ENCODE results near the gene SYT10.

Gene SYT10

GRCh38 chr12:33439587-33440011 is at the start of gene SYT10:
SYT10 (minus strand) TSS chr12:33439819; CDS start chr12:33439522, 297 bp downstream.
- no peak for TF ChIP-seq CTCF (conservative IDR thresholded peaks at IDR 0.05)
- no peak within 1 kb of the TSS for H3K27ac ChIP-seq

DNA sequence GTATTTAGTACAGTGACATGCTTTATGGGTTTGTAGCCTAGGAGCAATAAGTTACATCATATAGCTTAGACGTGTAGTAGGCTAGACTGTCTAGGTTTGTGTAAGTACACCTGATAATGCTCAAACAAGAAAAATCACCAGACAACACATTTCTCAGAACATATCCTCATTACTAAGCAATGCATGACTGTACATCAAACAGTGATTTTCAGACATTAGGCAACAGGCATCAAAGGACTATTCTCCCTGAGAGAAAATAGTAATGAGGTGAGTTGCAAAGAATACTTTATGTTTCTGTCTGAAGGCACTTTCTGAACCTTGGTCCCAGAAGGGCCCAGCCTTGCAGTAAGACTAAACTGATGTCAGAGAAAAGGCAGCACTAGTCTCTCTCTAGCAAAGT is 48.4 kb upstream of the SYT10 start:
- H3K27ac ChIP-seq: no peak overlapping the region
- TF ChIP-seq CTCF (conservative IDR thresholded peaks at IDR 0.05): no peak

GRCh38 chr12:33486058-33486457 is 46.4 kb upstream of the SYT10 start:
- no peak for TF ChIP-seq CTCF (conservative IDR thresholded peaks at IDR 0.05)

DNA sequence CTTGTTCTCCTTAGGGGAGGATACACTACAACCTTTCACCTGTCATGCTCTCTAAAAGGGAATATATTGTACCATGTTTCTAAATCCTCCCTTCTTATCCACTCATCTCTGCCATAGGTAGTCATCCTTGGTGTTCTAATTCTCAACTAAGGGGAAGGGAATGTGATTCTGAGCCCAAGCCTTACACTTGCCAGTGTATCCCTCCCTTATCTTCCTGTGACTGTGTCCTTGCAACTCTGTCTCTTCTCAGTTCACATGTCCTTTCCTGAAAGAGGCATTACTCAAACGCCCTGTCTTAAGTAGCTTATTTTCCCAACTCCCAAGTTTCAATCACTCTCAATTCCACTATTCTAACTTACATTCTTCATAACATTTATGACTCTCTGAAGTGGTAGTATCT is 44.5 kb upstream of the SYT10 start:
- TF ChIP-seq CTCF (conservative IDR thresholded peaks at IDR 0.05): no peak
- no peak overlapping the region for H3K27ac ChIP-seq

More at GRCh38 chr12:33486058-33486457, 46.4 kb upstream of the SYT10 start:
- H3K27ac ChIP-seq: no peak overlapping the region

GRCh38 chr12:33480366-33480765 is 40.7 kb upstream of the SYT10 start:
- no peak overlapping the region for H3K27ac ChIP-seq
- no peak for TF ChIP-seq CTCF (conservative IDR thresholded peaks at IDR 0.05)

DNA sequence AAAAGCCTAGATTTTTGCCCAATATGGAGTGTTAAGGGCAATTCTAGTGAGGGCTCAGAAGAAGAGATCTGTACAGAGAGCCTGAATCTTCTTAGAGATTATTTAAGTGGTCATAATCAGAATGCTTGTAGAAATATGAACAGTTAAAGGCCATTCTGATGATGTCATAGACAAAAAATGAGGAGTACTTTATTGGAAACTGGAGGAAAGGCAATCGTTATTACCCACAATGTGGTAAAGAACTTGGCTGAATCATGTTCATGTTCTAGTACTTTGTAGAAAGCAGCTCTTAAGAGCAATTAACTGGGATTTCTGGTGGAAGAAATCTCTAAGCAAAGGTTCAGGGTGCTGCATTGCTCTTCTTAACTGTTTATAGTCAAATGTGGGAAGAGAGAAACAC is 36.4 kb upstream of the SYT10 start:
- H3K27ac ChIP-seq: no peak overlapping the region
- no peak for TF ChIP-seq CTCF (conservative IDR thresholded peaks at IDR 0.05)

DNA sequence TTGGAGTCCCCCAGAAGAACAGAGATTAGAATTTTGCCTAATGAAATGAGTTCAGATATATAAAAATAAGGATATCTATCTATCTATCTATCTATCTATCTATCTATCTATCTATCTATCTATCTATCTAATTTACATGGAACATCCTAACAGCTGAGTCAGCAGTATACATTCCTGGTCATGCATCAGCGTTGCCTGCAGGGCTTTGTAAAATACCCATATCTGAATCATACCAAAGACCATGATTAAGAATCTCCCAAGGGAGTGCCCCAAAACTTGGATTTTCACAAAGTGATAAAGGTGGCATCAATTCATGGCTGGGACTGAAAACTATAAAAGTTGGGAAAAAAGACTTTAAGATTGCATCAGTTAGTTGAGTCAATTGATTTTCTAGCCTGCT is 32.7 kb upstream of the SYT10 start:
- no peak overlapping the region for H3K27ac ChIP-seq
- TF ChIP-seq CTCF (conservative IDR thresholded peaks at IDR 0.05): no peak

GRCh38 chr12:33455096-33455495 is 15.5 kb upstream of the SYT10 start:
- H3K27ac ChIP-seq: no peak overlapping the region
- no peak for TF ChIP-seq CTCF (conservative IDR thresholded peaks at IDR 0.05)

All from VCaP (cell line).